ENCODE data around the gene FXYD6. TPM values are rescaled to one million over a fixed set of nuclear protein-coding genes. Genes with fewer than 3 reads are reported as not detected.

FXYD6 gene
- total RNA-seq, 2 donors from 2014 or later = 16.8 to 23.9 TPM

- intact Hi-C loops (cut with DNase I) = loop anchor here (5.0 kb wide), 1 partner anchor 123 kb away; no protein-coding TSS in a partner anchor
- Histone ChIP-seq H3K4me1 (peaks cover 57% of the 10 kb centered on the region), H3K4me3 (peak overlapping the region in 1 of 2 donors; percentile 13), H3K27me3 (no peaks in the 10 kb centered on the region), H3K36me3 (replicated peaks in 1 of 2; ENCODE audit: insufficient read depth in 1 of 2, low read depth in 2 of 2) (no peaks in the 10 kb centered on the region), H3K27ac (peak overlapping the region; percentile 47 to 88 (median 87)), H3K9me3 (no peaks in the 10 kb centered on the region)
- DNase-seq = peak; percentile 17 to 51 (median 39)
- no peak for ATAC-seq
- TF ChIP-seq POLR2A (IDR thresholded peaks at IDR 0.05) (no peak), CTCF (IDR thresholded peaks at IDR 0.05) (no peak)
- 36 to 40% methylated on average over 11 to 13 of the region's 13 CpGs for WGBS, 2 donors
These were observed 52.5 kb downstream of the FXYD6 start for GRCh38 chr11:117823946-117824420.

- intact Hi-C loops (cut with DNase I) = loop anchor here (5.0 kb wide), 1 partner anchor 124 kb away; no protein-coding TSS in a partner anchor
- Histone ChIP-seq H3K36me3 (replicated peaks in 1 of 2; ENCODE audit: insufficient read depth in 1 of 2, low read depth in 2 of 2) (no peaks in the 10 kb centered on the region), H3K4me1 (peaks cover 57% of the 10 kb centered on the region), H3K27me3 (no peaks in the 10 kb centered on the region), H3K27ac (peak overlapping the region; percentile 47 to 88 (median 87)), H3K9me3 (no peaks in the 10 kb centered on the region), H3K4me3 (peak overlapping the region in 1 of 2 donors; percentile 13)
- 35 to 63% methylated on average over 3 to 18 of the region's 18 CpGs for WGBS, 2 donors
- no peak for ATAC-seq
- DNase-seq = peak in 3 of 4 donors; percentile 15 to 30 (median 17)
- TF ChIP-seq CTCF (IDR thresholded peaks at IDR 0.05) (peak in 4 of 7 experiments; percentile 21 to 42 (median 30)), POLR2A (IDR thresholded peaks at IDR 0.05) (peak in 1 of 3 donors; percentile 43)
These were observed 53.0 kb downstream of the FXYD6 start for GRCh38 chr11:117823294-117823945.

- Histone ChIP-seq H3K36me3 (replicated peaks in 1 of 2; ENCODE audit: insufficient read depth in 1 of 2, low read depth in 2 of 2) (no peaks in the 10 kb centered on the region), H3K27me3 (no peaks in the 10 kb centered on the region), H3K4me3 (no peak overlapping the region), H3K9me3 (no peaks in the 10 kb centered on the region), H3K27ac (peak overlapping the region in 3 of 4 donors; percentile 86 to 88 (median 88)), H3K4me1 (peaks cover 57% of the 10 kb centered on the region)
- intact Hi-C loops (cut with DNase I) = loop anchor here (5.0 kb wide), 1 partner anchor 125 kb away; no protein-coding TSS in a partner anchor
- TF ChIP-seq CTCF (IDR thresholded peaks at IDR 0.05) = peak; percentile 38 to 69 (median 49)
- TF ChIP-seq POLR2A (IDR thresholded peaks at IDR 0.05) = peak in 1 of 3 donors; percentile 15
- 32 to 36% methylated on average over 21 to 33 of the region's 33 CpGs for WGBS, 2 donors
- ATAC-seq = no peak
- peak; percentile 61 to 74 (median 69) for DNase-seq
These were observed 54.1 kb downstream of the FXYD6 start for GRCh38 chr11:117822074-117823033.

GRCh38 chr11:117821431-117821830 is 55.0 kb downstream of the FXYD6 start:
- intact Hi-C loops (cut with DNase I) = loop anchor here (5.0 kb wide), 1 partner anchor 126 kb away; no protein-coding TSS in a partner anchor
- no peaks in the 10 kb centered on the region for H3K36me3 ChIP-seq (replicated peaks in 1 of 2; ENCODE audit: insufficient read depth in 1 of 2, low read depth in 2 of 2)
- peaks cover 64% of the 10 kb centered on the region for H3K4me1 ChIP-seq
- ATAC-seq (no peak), DNase-seq (peak in 1 of 4 donors; percentile 11)
- no peaks in the 10 kb centered on the region for H3K27me3 ChIP-seq
- no peak overlapping the region for H3K4me3 ChIP-seq
- no peaks in the 10 kb centered on the region for H3K9me3 ChIP-seq
- TF ChIP-seq POLR2A (IDR thresholded peaks at IDR 0.05) = no peak
- no peak for TF ChIP-seq CTCF (IDR thresholded peaks at IDR 0.05)
- 44 to 50% methylated on average over 5 to 12 of the region's 12 CpGs for WGBS, 2 donors
- H3K27ac ChIP-seq = peak overlapping the region in 3 of 4 donors; percentile 86 to 88 (median 88)
